ENCODE measurements around the gene TRPM3.

DNA sequence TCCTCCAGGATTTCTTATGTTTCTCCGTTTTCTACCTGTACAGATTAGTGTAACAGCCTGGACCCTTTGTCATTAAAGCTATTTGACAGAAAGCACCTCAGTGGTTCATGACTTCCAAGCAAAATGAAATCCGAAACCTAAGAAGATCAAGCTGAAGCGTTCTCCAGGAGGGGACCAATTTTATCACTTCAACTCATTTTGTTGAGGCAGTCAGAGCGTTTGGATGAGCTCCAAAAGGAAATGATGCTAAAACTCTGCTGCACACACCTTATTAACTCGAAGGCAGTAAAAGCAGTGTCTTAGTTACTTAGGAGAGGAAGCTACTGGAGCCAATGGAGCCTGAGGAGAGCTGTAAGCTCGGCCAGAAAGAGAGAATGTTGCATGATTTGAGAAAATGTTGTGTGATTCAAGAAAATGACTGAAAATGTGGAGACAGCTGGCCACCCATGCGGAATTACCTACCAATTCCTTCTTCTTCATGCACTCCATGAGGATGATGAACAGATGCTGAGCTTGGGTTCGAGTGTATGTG is 360.2 kb downstream of the TRPM3 start:
- TF ChIP-seq, protein P1, sequence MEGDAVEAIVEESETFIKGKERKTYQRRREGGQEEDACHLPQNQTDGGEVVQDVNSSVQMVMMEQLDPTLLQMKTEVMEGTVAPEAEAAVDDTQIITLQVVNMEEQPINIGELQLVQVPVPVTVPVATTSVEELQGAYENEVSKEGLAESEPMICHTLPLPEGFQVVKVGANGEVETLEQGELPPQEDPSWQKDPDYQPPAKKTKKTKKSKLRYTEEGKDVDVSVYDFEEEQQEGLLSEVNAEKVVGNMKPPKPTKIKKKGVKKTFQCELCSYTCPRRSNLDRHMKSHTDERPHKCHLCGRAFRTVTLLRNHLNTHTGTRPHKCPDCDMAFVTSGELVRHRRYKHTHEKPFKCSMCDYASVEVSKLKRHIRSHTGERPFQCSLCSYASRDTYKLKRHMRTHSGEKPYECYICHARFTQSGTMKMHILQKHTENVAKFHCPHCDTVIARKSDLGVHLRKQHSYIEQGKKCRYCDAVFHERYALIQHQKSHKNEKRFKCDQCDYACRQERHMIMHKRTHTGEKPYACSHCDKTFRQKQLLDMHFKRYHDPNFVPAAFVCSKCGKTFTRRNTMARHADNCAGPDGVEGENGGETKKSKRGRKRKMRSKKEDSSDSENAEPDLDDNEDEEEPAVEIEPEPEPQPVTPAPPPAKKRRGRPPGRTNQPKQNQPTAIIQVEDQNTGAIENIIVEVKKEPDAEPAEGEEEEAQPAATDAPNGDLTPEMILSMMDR (IDR thresholded peaks at IDR 0.05): no peak
- no peak for TF ChIP-seq POLR2A (IDR thresholded peaks at IDR 0.05)
